B cell (primary cell): ENCODE data around the gene DACH1. TPM values are rescaled to one million over a fixed set of nuclear protein-coding genes. Genes with fewer than 3 reads are reported as not detected.

ENCODE experiments used
- ATAC-seq: fragments of 200-7000 bp; cut with Tn5 transposase; one replicate; pipeline ENCODE4 v1.10.0; 2021; ENCODE audit warnings: low read depth, mild to moderate bottlenecking, moderate number of reproducible peaks, moderate library complexity
- CTCF ChIA-PET: fragments of 350-600 bp; sonication (Branson Sonifier 250); formaldehyde crosslinking; loops from one replicate; lab custom pipeline; 2021; ENCODE audit warnings: antibody characterized with exemption, inconsistent platforms; lab: Charles Lee
- POLR2A ChIA-PET: fragments of 350-600 bp; sonication (Branson Sonifier 250); formaldehyde crosslinking; loops from one replicate; lab custom pipeline; 2021; ENCODE audit warnings: antibody characterized with exemption; lab: Charles Lee
- DNase-seq: peaks from one replicate; pipeline ENCODE4 v3.0.0; 2013
- H2AFZ ChIP-seq: 2 replicates; pipeline ENCODE4 v1.6.1; 2012; ENCODE audit warnings: mild to moderate bottlenecking, low read depth, low read length; ENCODE audit not compliant: insufficient read depth, poor library complexity, severe bottlenecking
- H3K27ac ChIP-seq, 2 donors: 1 replicate in 1 of 2; 2 replicates in 1 of 2; pipeline ENCODE4 v1.5.1; 2012 to 2013; ENCODE audit warnings: low read length in 2 of 2, mild to moderate bottlenecking in 2 of 2, moderate library complexity in 1 of 2
- H3K27me3 ChIP-seq, 4 experiments: fragments of 200-600 bp in 1 of 4; sonication (generic) in 1 of 4; replicated peaks in 1 of 4; 1 replicate in 2 of 4; 2 replicates in 2 of 4; pipeline versions ENCODE4 v1.6.1 to v1.7.0; 2013 to 2016; ENCODE audit warnings: low read length in 3 of 4, mild to moderate bottlenecking in 2 of 4, mixed read lengths in 1 of 4, moderate library complexity in 1 of 4; ENCODE audit not compliant: insufficient read depth in 4 of 4, control insufficient read depth in 3 of 4; ENCODE audit errors: control extremely low read depth in 1 of 4
- H3K36me3 ChIP-seq, 2 experiments: replicated peaks in 1 of 2; 1 replicate in 1 of 2; 2 replicates in 1 of 2; pipeline versions ENCODE4 v1.6.1 to v1.7.1; 2013; ENCODE audit warnings: low read length in 1 of 2; ENCODE audit not compliant: insufficient read depth in 2 of 2, control insufficient read depth in 1 of 2; ENCODE audit errors: control extremely low read depth in 1 of 2, extremely low read depth in 1 of 2
- H3K4me1 ChIP-seq, 2 donors: fragments of 200-600 bp in 1 of 2; sonication (generic) in 1 of 2; 1 replicate in 1 of 2; 2 replicates in 1 of 2; pipeline versions ENCODE4 v1.5.1 to v1.6.1; 2013 to 2017; ENCODE audit warnings: low read length in 2 of 2; ENCODE audit not compliant: control insufficient read depth in 2 of 2, insufficient read depth in 2 of 2
- H3K4me2 ChIP-seq: replicated peaks from 2 replicates; pipeline ENCODE3; 2012; ENCODE audit warnings: mild to moderate bottlenecking, low read depth, low read length; ENCODE audit not compliant: poor library complexity, severe bottlenecking
- H3K4me3 ChIP-seq, 5 experiments: fragments of 200-600 bp in 1 of 5; sonication (generic) in 1 of 5; 1 replicate in 3 of 5; 2 replicates in 2 of 5; pipeline versions ENCODE4 v1.5.1 to v1.7.0; 2011 to 2016; ENCODE audit warnings: low read length in 4 of 5, mild to moderate bottlenecking in 4 of 5, low read depth in 2 of 5, control low read depth in 1 of 5, moderate library complexity in 1 of 5; ENCODE audit not compliant: insufficient read depth in 1 of 5; ENCODE audit errors: control extremely low read depth in 1 of 5, extremely low read depth in 1 of 5
- H3K79me2 ChIP-seq: fragments of 200-600 bp; sonication (generic); one replicate; pipeline ENCODE4 v1.6.0; 2016; ENCODE audit warnings: low read length; ENCODE audit not compliant: control insufficient read depth, insufficient read depth
- H3K9ac ChIP-seq: fragments of 200-600 bp; sonication (generic); 2 replicates; pipeline ENCODE4 v1.6.1; 2017; ENCODE audit warnings: mild to moderate bottlenecking, low read length, moderate library complexity
- H3K9me3 ChIP-seq, 3 donors: one replicate each; pipeline versions ENCODE4 v1.6.1 to v1.7.1; 2013; ENCODE audit warnings: low read length in 2 of 3; ENCODE audit not compliant: control insufficient read depth in 2 of 3, insufficient read depth in 1 of 3; ENCODE audit errors: control extremely low read depth in 1 of 3
- H4K20me1 ChIP-seq: 2 replicates; pipeline ENCODE4 v1.6.0; 2012; ENCODE audit warnings: mild to moderate bottlenecking, low read length; ENCODE audit not compliant: insufficient read depth, control insufficient read depth, poor library complexity, severe bottlenecking
- H3K27ac Mint-ChIP-seq: one replicate; pipeline ENCODE4 v1.8.0; 2021; ENCODE audit warnings: mixed read lengths
- H3K27me3 Mint-ChIP-seq: one replicate; pipeline ENCODE4 v1.8.0; 2021; ENCODE audit warnings: mixed read lengths
- H3K4me1 Mint-ChIP-seq: one replicate; pipeline ENCODE4 v1.8.0; 2021; ENCODE audit warnings: mixed read lengths
- H3K4me3 Mint-ChIP-seq: one replicate; pipeline ENCODE4 v1.8.0; 2021; ENCODE audit warnings: mixed read lengths
- H3K9me3 Mint-ChIP-seq: one replicate; pipeline ENCODE4 v1.8.0; 2022; ENCODE audit warnings: mixed read lengths; ENCODE audit not compliant: insufficient read depth
- CTCF ChIP-seq: fragments of 200-600 bp; IDR thresholded peaks from one replicate; pipeline ENCODE4 v1.8.0; 2022; ENCODE audit warnings: antibody characterized with exemption, mild to moderate bottlenecking
- EZH2 ChIP-seq: IDR thresholded peaks from 2 replicates; pipeline ENCODE4 v1.6.1; 2012; ENCODE audit warnings: borderline replicate concordance, low read depth, mild to moderate bottlenecking, moderate library complexity, low read length; ENCODE audit not compliant: insufficient read depth, poor library complexity, severe bottlenecking
- WGBS: methylation state at CpG from one replicate; pipeline ENCODE4 v1.1.5; 2013; ENCODE audit warnings: missing lambda C conversion rate; ENCODE audit not compliant: insufficient coverage; 5-methylcytosine and 5-hydroxymethylcytosine counted together
- intact Hi-C: fragments of 100-400 bp; cut with micrococcal nuclease; formaldehyde crosslinking; loops from one replicate; pipeline ENCODE4 v1.10.0; 2022
- polyA plus RNA-seq: library from polyadenylated mRNA; depleted of rRNA; stranded (reverse); fragments of >200 nt; gene quantifications from 2 replicates; pipeline ENCODE4 v1.2.3, GENCODE V29; 2012
- total RNA-seq, 2 donors: library from RNA; stranded (reverse); fragments of 120-200 nt in 1 of 2; gene quantifications; 1 replicate in 1 of 2; 2 replicates in 1 of 2; pipeline versions ENCODE4 v1.2.3 to v1.2.4, GENCODE V29; 2013 to 2022

The DACH1 gene
- total and polyA plus RNA-seq, 2 donors (not counting 1 experiment from before 2014, with no cell fraction given), result not detected

- Mint-ChIP-seq H3K9me3 (no peaks in the 10 kb centered on the region), H3K27me3 (no peaks in the 10 kb centered on the region), H3K4me3 (no peak overlapping the region), H3K27ac (no peak overlapping the region), H3K4me1 (no peaks in the 10 kb centered on the region)
- TF ChIP-seq CTCF (no peak), EZH2 (no peak)
- no peak overlapping the region for H3K4me2 ChIP-seq
- no peak overlapping the region for H3K9ac ChIP-seq
- CTCF ChIA-PET, result no interaction called here
- POLR2A ChIA-PET, result no interaction called here
- DNase-seq (no peak), ATAC-seq (no peak)
- H2AFZ ChIP-seq, result no peak overlapping the region
- H3K36me3 ChIP-seq, result no peaks in the 10 kb centered on the region
- no peaks in the 10 kb centered on the region for H3K4me1 ChIP-seq
- no peaks in the 10 kb centered on the region for H4K20me1 ChIP-seq
- H3K27ac ChIP-seq, result no peak overlapping the region
- no peaks in the 10 kb centered on the region for H3K27me3 ChIP-seq
- no peaks in the 10 kb centered on the region for H3K79me2 ChIP-seq
- no peaks in the 10 kb centered on the region for H3K9me3 ChIP-seq
- no CpG with 5 or more reads among the region's 1 CpG for WGBS
- no peak overlapping the region for H3K4me3 ChIP-seq
- intact Hi-C loops, result no loop called here
Observed at GRCh38 chr13:71854401-71854800, 12.6 kb downstream of the DACH1 start.

- no peak for TF ChIP-seq CTCF
- no peak for TF ChIP-seq EZH2
- H3K79me2 ChIP-seq, result no peaks in the 10 kb centered on the region
- Mint-ChIP-seq H3K27me3 (no peaks in the 10 kb centered on the region), H3K4me1 (no peaks in the 10 kb centered on the region), H3K9me3 (no peaks in the 10 kb centered on the region), H3K27ac (no peak overlapping the region), H3K4me3 (no peak overlapping the region)
- intact Hi-C loops, result no loop called here
- H3K9me3 ChIP-seq, result no peaks in the 10 kb centered on the region
- H3K4me2 ChIP-seq, result no peak overlapping the region
- ATAC-seq, result no peak
- H3K27ac ChIP-seq, result no peak overlapping the region
- no peaks in the 10 kb centered on the region for H4K20me1 ChIP-seq
- POLR2A ChIA-PET, result no interaction called here
- no peak overlapping the region for H3K9ac ChIP-seq
- WGBS, result 86% methylated on average over 2 of the region's 3 CpGs
- no peak overlapping the region for H3K4me3 ChIP-seq
- H3K36me3 ChIP-seq, result no peaks in the 10 kb centered on the region
- no peak for DNase-seq
- CTCF ChIA-PET, result no interaction called here
- H2AFZ ChIP-seq, result no peak overlapping the region
- no peaks in the 10 kb centered on the region for H3K4me1 ChIP-seq
- H3K27me3 ChIP-seq, result no peaks in the 10 kb centered on the region
Observed at GRCh38 chr13:71853725-71854124, 13.3 kb downstream of the DACH1 start.
